ENCODE measurements around the gene LRRC23. TPM values are rescaled to one million over a fixed set of nuclear protein-coding genes. Genes with fewer than 3 reads are reported as not detected.
A peak's percentile ranks its signal among the peaks of the same experiment; 100 is the strongest.

LRRC23 gene
- total and polyA plus RNA-seq, 9 of the 15 experiments (the other 6 are each of a cell fraction or from before 2014, with no cell fraction given) = 2.2 to 7.0 (median 3.0) TPM

DNA sequence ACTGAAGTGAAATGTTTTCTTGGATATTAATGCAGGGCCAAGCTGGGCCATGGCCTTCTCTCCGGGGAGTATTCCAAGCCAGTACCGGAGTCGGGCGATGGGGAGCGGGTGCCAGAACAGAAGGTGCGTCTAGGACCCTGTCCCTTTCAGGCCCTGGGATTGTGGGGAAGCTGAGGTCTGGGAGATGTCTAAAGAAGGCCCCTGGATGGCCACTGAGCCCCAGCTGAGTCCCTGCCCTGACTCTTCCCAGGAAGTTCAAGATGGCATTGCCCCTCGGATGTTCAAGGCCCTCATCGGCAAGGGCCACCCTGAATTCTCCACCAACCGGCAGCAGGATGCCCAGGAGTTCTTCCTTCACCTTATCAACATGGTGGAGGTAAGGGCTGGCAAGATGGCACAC lies 44.5 kb upstream of the LRRC23 start:
- ChIA-PET CTCF (ENCODE audit: low intra/inter-chr PET ratio) (no interaction called here), POLR2A (interaction anchor here (0.6 to 1.1 kb wide), 2 partner anchors 9 to 45 kb away, joined by 3 read pairs; no protein-coding TSS in a partner anchor)
- no peak overlapping the region for H3K27ac ChIP-seq (ENCODE audit: extremely low read depth, low read depth, low read length)
- no peak overlapping the region for H2AFZ ChIP-seq (ENCODE audit: low read depth, low read length)
- no TSS peak for BruUV-seq (replicated peaks)
- H3K9me3 ChIP-seq (replicated peaks; ENCODE audit: control insufficient read depth, insufficient read depth, low read depth, low read length) = no peaks in the 10 kb centered on the region
- H3K4me1 ChIP-seq (replicated peaks in 1 of 2; ENCODE audit: control insufficient read depth in 2 of 2, insufficient read depth in 2 of 2, low read length in 2 of 2) = no peaks in the 10 kb centered on the region
- 97% methylated on average over 3 of the region's 9 CpGs for WGBS (ENCODE audit: insufficient coverage, low coverage, missing lambda C conversion rate)
- H3K9me1 ChIP-seq (ENCODE audit: control insufficient read depth, insufficient read depth, low read length) = no peaks in the 10 kb centered on the region
- ATAC-seq (no peak), FAIRE-seq (no peak), DNase-seq (ENCODE audit: extremely low read depth in 1 of 4, low spot score in 3 of 4) (no peak)
- H3K4me3 ChIP-seq = no peak overlapping the region
- no peaks in the 10 kb centered on the region for H3K27me3 ChIP-seq (ENCODE audit: control insufficient read depth in 2 of 2, insufficient read depth in 2 of 2, low read length in 2 of 2)
- no peak overlapping the region for H3K4me2 ChIP-seq (ENCODE audit: insufficient read depth, low read length)
- in situ Hi-C loops (cut with MboI) (no loop called here), intact Hi-C loops (cut with micrococcal nuclease) (no loop called here)
- peak overlapping the region in 1 of 2 experiments; percentile 17; a peak in 1 of 4 replicates for H3K9ac ChIP-seq (ENCODE audit: insufficient read depth in 1 of 2, low read depth in 2 of 2, low read length in 2 of 2)
- H4K20me1 ChIP-seq (replicated peaks; ENCODE audit: control insufficient read depth, insufficient read depth, low read length) = no peaks in the 10 kb centered on the region
- H3K79me2 ChIP-seq (ENCODE audit: control insufficient read depth, insufficient read depth, low read length) = peaks cover 2% of the 10 kb centered on the region; the same call in 1 of the 3 replicates
- H3K36me3 ChIP-seq (ENCODE audit: control insufficient read depth, insufficient read depth, low read length) = peaks cover 91% of the 10 kb centered on the region
- TF ChIP-seq CCAR2 (IDR thresholded peaks at IDR 0.05; ENCODE audit: low read depth, low read length) (no peak), MIER1 (IDR thresholded peaks at IDR 0.05; ENCODE audit: low read depth) (no peak)
- TF ChIP-seq, protein P1, sequence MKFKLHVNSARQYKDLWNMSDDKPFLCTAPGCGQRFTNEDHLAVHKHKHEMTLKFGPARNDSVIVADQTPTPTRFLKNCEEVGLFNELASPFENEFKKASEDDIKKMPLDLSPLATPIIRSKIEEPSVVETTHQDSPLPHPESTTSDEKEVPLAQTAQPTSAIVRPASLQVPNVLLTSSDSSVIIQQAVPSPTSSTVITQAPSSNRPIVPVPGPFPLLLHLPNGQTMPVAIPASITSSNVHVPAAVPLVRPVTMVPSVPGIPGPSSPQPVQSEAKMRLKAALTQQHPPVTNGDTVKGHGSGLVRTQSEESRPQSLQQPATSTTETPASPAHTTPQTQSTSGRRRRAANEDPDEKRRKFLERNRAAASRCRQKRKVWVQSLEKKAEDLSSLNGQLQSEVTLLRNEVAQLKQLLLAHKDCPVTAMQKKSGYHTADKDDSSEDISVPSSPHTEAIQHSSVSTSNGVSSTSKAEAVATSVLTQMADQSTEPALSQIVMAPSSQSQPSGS (CRISPR knock-in tag; IDR thresholded peaks at IDR 0.05) = no peak

- POLR2A ChIA-PET = interaction anchor here (0.6 to 1.3 kb wide), 2 partner anchors 8 to 44 kb away, joined by 3 to 10 read pairs; partner anchors contain the start of gene USP5
- H3K36me3 ChIP-seq (ENCODE audit: control insufficient read depth, insufficient read depth, low read length) = peaks cover 91% of the 10 kb centered on the region
- no peak overlapping the region for H3K27ac ChIP-seq (ENCODE audit: extremely low read depth, low read depth, low read length)
- no peak overlapping the region for H3K9ac ChIP-seq (ENCODE audit: insufficient read depth in 1 of 2, low read depth in 2 of 2, low read length in 2 of 2)
- no peaks in the 10 kb centered on the region for H3K9me3 ChIP-seq (replicated peaks; ENCODE audit: control insufficient read depth, insufficient read depth, low read depth, low read length)
- CTCF ChIA-PET (ENCODE audit: low intra/inter-chr PET ratio) = no interaction called here
- H3K79me2 ChIP-seq (ENCODE audit: control insufficient read depth, insufficient read depth, low read length) = no peaks in the 10 kb centered on the region
- ATAC-seq (no peak), DNase-seq (ENCODE audit: extremely low read depth in 1 of 4, low spot score in 3 of 4) (no peak), FAIRE-seq (no peak)
- no peak overlapping the region for H3K4me2 ChIP-seq (ENCODE audit: insufficient read depth, low read length)
- H4K20me1 ChIP-seq (replicated peaks; ENCODE audit: control insufficient read depth, insufficient read depth, low read length) = no peaks in the 10 kb centered on the region
- intact Hi-C loops (cut with micrococcal nuclease) = no loop called here
- BruUV-seq (replicated peaks) = no TSS peak
- H3K27me3 ChIP-seq (ENCODE audit: control insufficient read depth in 2 of 2, insufficient read depth in 2 of 2, low read length in 2 of 2) = no peaks in the 10 kb centered on the region
- H3K9me1 ChIP-seq (ENCODE audit: control insufficient read depth, insufficient read depth, low read length) = no peaks in the 10 kb centered on the region
- WGBS (ENCODE audit: insufficient coverage, low coverage, missing lambda C conversion rate) = 100% methylated on average over 5 of the region's 7 CpGs
- no peak overlapping the region for H3K4me3 ChIP-seq
- peaks cover under 1 to 2% of the 10 kb centered on the region in 2 experiments; a peak in 3 of 5 replicates for H3K4me1 ChIP-seq (replicated peaks in 1 of 2; ENCODE audit: control insufficient read depth in 2 of 2, insufficient read depth in 2 of 2, low read length in 2 of 2)
- H2AFZ ChIP-seq (ENCODE audit: low read depth, low read length) = no peak overlapping the region
- in situ Hi-C loops (cut with MboI) = no loop called here
- TF ChIP-seq KLF10 (CRISPR knock-in tag; IDR thresholded peaks at IDR 0.05) (no peak), MED1 (CRISPR knock-in tag; IDR thresholded peaks at IDR 0.05; ENCODE audit: borderline replicate concordance) (no peak), SNIP1 (IDR thresholded peaks at IDR 0.05; ENCODE audit: low read depth) (no peak), POLR2H (tag; IDR thresholded peaks at IDR 0.05; ENCODE audit: low read depth) (no peak), SREBF2 (CRISPR knock-in tag; IDR thresholded peaks at IDR 0.05) (no peak), SP2 (IDR thresholded peaks at IDR 0.05; ENCODE audit: extremely low read depth, low read depth, low read length, poor library complexity, severe bottlenecking) (no peak), SREBF1 (IDR thresholded peaks at IDR 0.05; ENCODE audit: borderline replicate concordance, low read depth, low read length) (no peak), NCOR1 (IDR thresholded peaks at IDR 0.05) (no peak), ERF (CRISPR knock-in tag; IDR thresholded peaks at IDR 0.05) (no peak), ZNF324 (CRISPR knock-in tag; IDR thresholded peaks at IDR 0.05) (no peak), MIER1 (IDR thresholded peaks at IDR 0.05; ENCODE audit: low read depth) (no peak)
Measured at GRCh38 chr12:6860942-6861341, 43.7 kb upstream of the LRRC23 start.
